Measurements from ENCODE around the gene GPA33.

The GPA33 gene

GRCh38 chr1:167101754-167102153 lies 11.6 kb upstream of the GPA33 start:
- no peaks in the 10 kb centered on the region for H3K9me3 ChIP-seq (ENCODE audit: control insufficient read depth, insufficient read depth, low read depth, low read length)
- H3K4me3 ChIP-seq (ENCODE audit: low read depth, low read length) = no peak overlapping the region
- no peak overlapping the region for H3K27ac ChIP-seq (ENCODE audit: extremely low read depth, low read depth, low read length)
- ChIA-PET POLR2A (interaction anchor here (1.4 kb wide), 1 partner anchor 119 kb away, joined by 3 read pairs; the partner anchor contains the start of gene POU2F1), CTCF (interaction anchor here (0.6 to 0.7 kb wide), 2 partner anchors 38 to 1695 kb away, joined by 3 read pairs; no protein-coding TSS in a partner anchor)
- no peak for TF ChIP-seq ZNF596 (tag by site-specific recombination; IDR thresholded peaks at IDR 0.05)
- peak; percentile 71 for TF ChIP-seq ZNF146 (tag by site-specific recombination; IDR thresholded peaks at IDR 0.05)
- H3K4me1 ChIP-seq (ENCODE audit: control insufficient read depth, insufficient read depth, low read length) = peaks cover 3% of the 10 kb centered on the region; the same call in 1 of the 2 replicates
- H3K36me3 ChIP-seq (ENCODE audit: control insufficient read depth in 2 of 2, insufficient read depth in 1 of 2, low read length in 2 of 2) = no peaks in the 10 kb centered on the region

DNA sequence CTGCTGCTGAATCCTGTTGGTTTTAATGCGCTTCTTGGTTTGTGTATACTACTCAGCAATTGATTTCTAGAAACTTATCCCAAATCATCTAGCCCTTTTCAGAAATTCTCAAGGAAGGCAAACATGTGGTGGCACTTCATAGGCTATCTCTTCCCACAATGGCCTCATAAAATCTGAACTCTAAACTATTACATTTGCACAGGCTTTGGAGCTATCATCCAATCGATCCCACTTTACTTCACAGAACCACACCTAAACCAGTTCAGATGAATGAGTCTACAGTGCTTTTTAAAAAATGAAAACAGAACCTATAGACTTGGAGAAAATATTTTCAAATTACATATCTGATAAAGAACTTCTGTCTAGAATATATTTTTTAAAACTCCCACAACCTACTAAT lies 10.6 kb upstream of the GPA33 start:
- ChIA-PET CTCF (no interaction called here), POLR2A (no interaction called here)
- TF ChIP-seq ZNF335 (tag by site-specific recombination; conservative IDR thresholded peaks at IDR 0.05) (no peak), SCRT1 (tag by site-specific recombination; IDR thresholded peaks at IDR 0.05; ENCODE audit: borderline replicate concordance) (no peak), ZNF747 (tag by site-specific recombination; IDR thresholded peaks at IDR 0.05) (no peak), ZSCAN23 (tag by site-specific recombination; IDR thresholded peaks at IDR 0.05) (no peak), ZNF416 (tag by site-specific recombination; IDR thresholded peaks at IDR 0.05) (no peak), ZNF202 (tag by site-specific recombination; IDR thresholded peaks at IDR 0.05; ENCODE audit: borderline replicate concordance) (no peak), ZNF138 (tag by site-specific recombination; IDR thresholded peaks at IDR 0.05; ENCODE audit: borderline replicate concordance) (no peak), ZNF510 (tag by site-specific recombination; IDR thresholded peaks at IDR 0.05; ENCODE audit: insufficient replicate concordance) (no peak)
- TF ChIP-seq, protein P1, sequence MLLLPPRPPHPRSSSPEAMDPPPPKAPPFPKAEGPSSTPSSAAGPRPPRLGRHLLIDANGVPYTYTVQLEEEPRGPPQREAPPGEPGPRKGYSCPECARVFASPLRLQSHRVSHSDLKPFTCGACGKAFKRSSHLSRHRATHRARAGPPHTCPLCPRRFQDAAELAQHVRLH (tag by site-specific recombination; IDR thresholded peaks at IDR 0.05) = no peak
- Histone ChIP-seq H3K36me3 (ENCODE audit: control insufficient read depth in 2 of 2, insufficient read depth in 1 of 2, low read length in 2 of 2) (no peaks in the 10 kb centered on the region), H3K9me3 (ENCODE audit: control insufficient read depth, insufficient read depth, low read depth, low read length) (no peaks in the 10 kb centered on the region), H3K4me3 (ENCODE audit: low read depth, low read length) (no peak overlapping the region), H3K4me1 (ENCODE audit: control insufficient read depth, insufficient read depth, low read length) (peaks cover 3% of the 10 kb centered on the region; the same call in 1 of the 2 replicates), H3K27ac (ENCODE audit: extremely low read depth, low read depth, low read length) (no peak overlapping the region)

- 0 out of 2 replicates have a peak, but pooled peaks cover 2% of the 10 kb centered on the region for H3K4me1 ChIP-seq (ENCODE audit: control insufficient read depth, insufficient read depth, low read length)
- H3K27ac ChIP-seq (ENCODE audit: extremely low read depth, low read depth, low read length) = no peak overlapping the region
- H3K4me3 ChIP-seq (ENCODE audit: low read depth, low read length) = no peak overlapping the region
- TF ChIP-seq ZNF555 (tag by site-specific recombination; conservative IDR thresholded peaks at IDR 0.05) = no peak
- TF ChIP-seq ZFP41 (tag by site-specific recombination; IDR thresholded peaks at IDR 0.05; ENCODE audit: borderline replicate concordance) = no peak
- TF ChIP-seq, protein P2, sequence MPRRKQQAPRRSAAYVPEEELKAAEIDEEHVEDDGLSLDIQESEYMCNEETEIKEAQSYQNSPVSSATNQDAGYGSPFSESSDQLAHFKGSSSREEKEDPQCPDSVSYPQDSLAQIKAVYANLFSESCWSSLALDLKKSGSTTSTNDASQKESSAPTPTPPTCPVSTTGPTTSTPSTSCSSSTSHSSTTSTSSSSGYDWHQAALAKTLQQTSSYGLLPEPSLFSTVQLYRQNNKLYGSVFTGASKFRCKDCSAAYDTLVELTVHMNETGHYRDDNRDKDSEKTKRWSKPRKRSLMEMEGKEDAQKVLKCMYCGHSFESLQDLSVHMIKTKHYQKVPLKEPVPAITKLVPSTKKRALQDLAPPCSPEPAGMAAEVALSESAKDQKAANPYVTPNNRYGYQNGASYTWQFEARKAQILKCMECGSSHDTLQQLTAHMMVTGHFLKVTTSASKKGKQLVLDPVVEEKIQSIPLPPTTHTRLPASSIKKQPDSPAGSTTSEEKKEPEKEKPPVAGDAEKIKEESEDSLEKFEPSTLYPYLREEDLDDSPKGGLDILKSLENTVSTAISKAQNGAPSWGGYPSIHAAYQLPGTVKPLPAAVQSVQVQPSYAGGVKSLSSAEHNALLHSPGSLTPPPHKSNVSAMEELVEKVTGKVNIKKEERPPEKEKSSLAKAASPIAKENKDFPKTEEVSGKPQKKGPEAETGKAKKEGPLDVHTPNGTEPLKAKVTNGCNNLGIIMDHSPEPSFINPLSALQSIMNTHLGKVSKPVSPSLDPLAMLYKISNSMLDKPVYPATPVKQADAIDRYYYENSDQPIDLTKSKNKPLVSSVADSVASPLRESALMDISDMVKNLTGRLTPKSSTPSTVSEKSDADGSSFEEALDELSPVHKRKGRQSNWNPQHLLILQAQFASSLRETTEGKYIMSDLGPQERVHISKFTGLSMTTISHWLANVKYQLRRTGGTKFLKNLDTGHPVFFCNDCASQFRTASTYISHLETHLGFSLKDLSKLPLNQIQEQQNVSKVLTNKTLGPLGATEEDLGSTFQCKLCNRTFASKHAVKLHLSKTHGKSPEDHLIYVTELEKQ (tag by site-specific recombination; IDR thresholded peaks at IDR 0.05; ENCODE audit: borderline replicate concordance) = no peak
- TF ChIP-seq ZNF792 (tag by site-specific recombination; IDR thresholded peaks at IDR 0.05) = no peak
- no peak for TF ChIP-seq ZNF266 (tag by site-specific recombination; IDR thresholded peaks at IDR 0.05; ENCODE audit: low read depth)
- H3K36me3 ChIP-seq (ENCODE audit: control insufficient read depth in 2 of 2, insufficient read depth in 1 of 2, low read length in 2 of 2) = no peaks in the 10 kb centered on the region
- ChIA-PET CTCF (no interaction called here), POLR2A (no interaction called here)
- no peaks in the 10 kb centered on the region for H3K9me3 ChIP-seq (ENCODE audit: control insufficient read depth, insufficient read depth, low read depth, low read length)
These were observed 9.7 kb upstream of the GPA33 start for GRCh38 chr1:167099851-167100250.
